Mesendoderm (in vitro differentiated cells): ENCODE results near the gene AFF3.

Source experiments
- DNase-seq: peaks from one replicate; pipeline ENCODE4 v3.0.0; 2013
- H2AK5ac ChIP-seq: 2 replicates; pipeline ENCODE4 v1.6.1; 2013; ENCODE audit warnings: low read length, inconsistent platforms
- H2BK120ac ChIP-seq: 2 replicates; pipeline ENCODE4 v1.6.1; 2013; ENCODE audit warnings: low read depth, mild to moderate bottlenecking, low read length, moderate library complexity, mixed read lengths
- H2BK15ac ChIP-seq: replicated peaks from 2 replicates; pipeline ENCODE4 v1.6.1; 2013; ENCODE audit warnings: low read depth, mild to moderate bottlenecking, moderate library complexity
- H2BK5ac ChIP-seq: 2 replicates; pipeline ENCODE4 v1.6.1; 2013; ENCODE audit warnings: low read length, inconsistent platforms
- H3K18ac ChIP-seq: 2 replicates; pipeline ENCODE4 v1.6.1; 2013; ENCODE audit warnings: mild to moderate bottlenecking, low read length, mixed read lengths
- H3K23ac ChIP-seq: one replicate; pipeline ENCODE4 v1.6.1; 2013; ENCODE audit warnings: low read length
- H3K27ac ChIP-seq: 2 replicates; pipeline ENCODE4 v1.5.1; 2013; ENCODE audit warnings: low read depth, mild to moderate bottlenecking, inconsistent platforms, low read length, moderate library complexity
- H3K27me3 ChIP-seq: 2 replicates; pipeline ENCODE4 v1.6.1; 2013; ENCODE audit warnings: low read length, control low read depth, mild to moderate bottlenecking, inconsistent platforms; ENCODE audit not compliant: insufficient read depth, poor library complexity
- H3K36me3 ChIP-seq: 2 replicates; pipeline ENCODE4 v1.6.1; 2013; ENCODE audit warnings: low read length, inconsistent platforms; ENCODE audit not compliant: control insufficient read depth, insufficient read depth
- H3K4ac ChIP-seq: one replicate; pipeline ENCODE4 v1.6.1; 2013; ENCODE audit warnings: low read depth, mild to moderate bottlenecking, low read length, moderate library complexity
- H3K4me1 ChIP-seq: 2 replicates; pipeline ENCODE4 v1.6.1; 2013; ENCODE audit warnings: low read depth, low read length, inconsistent platforms; ENCODE audit not compliant: control insufficient read depth
- H3K4me2 ChIP-seq: 2 replicates; pipeline ENCODE4 v1.6.1; 2013; ENCODE audit warnings: low read length
- H3K4me3 ChIP-seq: 2 replicates; pipeline ENCODE4 v1.5.1; 2013; ENCODE audit warnings: mild to moderate bottlenecking, low read length
- H3K56ac ChIP-seq: one replicate; pipeline ENCODE4 v1.6.1; 2013; ENCODE audit warnings: low read length
- H3K79me1 ChIP-seq: 2 replicates; pipeline ENCODE4 v1.6.1; 2013; ENCODE audit warnings: low read length, inconsistent platforms
- H3K79me2 ChIP-seq: 2 replicates; pipeline ENCODE4 v1.6.1; 2013; ENCODE audit warnings: mild to moderate bottlenecking, low read length; ENCODE audit not compliant: control insufficient read depth, insufficient read depth
- H3K9ac ChIP-seq: 2 replicates; pipeline ENCODE4 v1.6.1; 2013; ENCODE audit warnings: low read length, inconsistent platforms
- H4K5ac ChIP-seq: one replicate; pipeline ENCODE4 v1.6.1; 2013; ENCODE audit warnings: low read length
- H4K8ac ChIP-seq: one replicate; pipeline ENCODE4 v1.6.1; 2013; ENCODE audit warnings: low read depth, mild to moderate bottlenecking, control low read depth, low read length, moderate library complexity
- WGBS: extraction: QIAGEN DNeasy Blood & Tissue Kit; methylation state at CpG from one replicate; pipeline ENCODE4 v1.1.7; 2013; ENCODE audit warnings: low lambda C conversion rate, missing lambda C conversion rate; ENCODE audit not compliant: insufficient coverage; ENCODE audit errors: extremely low coverage; 5-methylcytosine and 5-hydroxymethylcytosine counted together

Gene AFF3

DNA sequence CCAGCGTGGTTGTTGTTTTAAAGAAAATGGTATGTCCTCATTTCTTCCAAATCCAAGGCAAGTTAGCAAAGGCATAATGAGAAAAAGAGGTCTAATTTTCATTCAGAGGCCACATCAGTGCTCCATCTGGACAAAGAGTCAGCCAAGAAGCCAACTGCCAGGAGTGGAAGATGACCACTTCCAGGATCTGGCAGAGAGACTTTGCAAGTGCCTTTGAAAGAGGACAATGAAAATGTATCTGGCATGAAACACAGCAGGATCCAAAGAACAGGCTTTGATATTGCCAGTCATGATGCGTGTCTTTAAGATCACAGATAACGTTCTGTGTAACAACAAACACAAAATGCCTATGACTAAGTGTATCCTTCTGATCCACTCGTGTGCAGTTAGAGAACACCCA is 82.8 kb downstream of the AFF3 start:
- no peaks in the 10 kb centered on the region for H3K36me3 ChIP-seq
- H3K4me3 ChIP-seq = no peak overlapping the region
- H2BK5ac ChIP-seq = no peak overlapping the region
- no peaks in the 10 kb centered on the region for H3K79me2 ChIP-seq
- H3K18ac ChIP-seq = no peak overlapping the region
- H3K56ac ChIP-seq = no peak overlapping the region
- no peak overlapping the region for H2BK120ac ChIP-seq
- DNase-seq = no peak
- no peak overlapping the region for H4K5ac ChIP-seq
- H3K23ac ChIP-seq = no peak overlapping the region
- no peaks in the 10 kb centered on the region for H3K4me1 ChIP-seq
- no peak overlapping the region for H3K4ac ChIP-seq
- H2BK15ac ChIP-seq = no peak overlapping the region
- no peak overlapping the region for H4K8ac ChIP-seq
- H3K4me2 ChIP-seq = no peak overlapping the region
- no peaks in the 10 kb centered on the region for H3K79me1 ChIP-seq
- no peak overlapping the region for H2AK5ac ChIP-seq
- H3K27ac ChIP-seq = no peak overlapping the region
- H3K27me3 ChIP-seq = no peaks in the 10 kb centered on the region
- no CpG with 5 or more reads among the region's 4 CpGs for WGBS
- no peak overlapping the region for H3K9ac ChIP-seq

DNA sequence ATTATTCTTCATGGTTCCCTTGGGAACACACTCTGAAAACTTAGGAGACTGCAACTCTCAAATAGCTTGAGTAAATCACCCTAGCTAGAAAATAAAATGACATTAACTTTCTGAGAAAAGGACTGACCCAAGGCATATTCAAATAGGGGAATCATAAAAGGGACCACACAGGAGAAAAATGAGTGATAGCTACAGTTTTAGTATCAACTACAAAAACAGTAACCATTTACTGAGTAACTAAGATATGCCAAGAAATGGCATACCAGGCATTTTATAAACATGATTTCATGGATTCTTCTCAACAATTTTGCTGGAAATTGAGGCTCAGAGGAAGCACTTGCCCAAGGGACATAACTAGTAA is 84.5 kb downstream of the AFF3 start:
- Histone ChIP-seq H3K4me3 (no peak overlapping the region), H3K4me2 (no peak overlapping the region), H3K4me1 (no peaks in the 10 kb centered on the region), H3K27ac (no peak overlapping the region), H4K8ac (no peak overlapping the region), H3K4ac (no peak overlapping the region), H3K56ac (no peak overlapping the region), H3K36me3 (no peaks in the 10 kb centered on the region), H2BK5ac (no peak overlapping the region), H3K79me2 (no peaks in the 10 kb centered on the region), H3K79me1 (no peaks in the 10 kb centered on the region), H3K23ac (no peak overlapping the region), H3K18ac (no peak overlapping the region), H3K9ac (no peak overlapping the region), H4K5ac (no peak overlapping the region), H2BK15ac (no peak overlapping the region), H2BK120ac (no peak overlapping the region), H2AK5ac (no peak overlapping the region), H3K27me3 (no peaks in the 10 kb centered on the region)
- no peak for DNase-seq

DNA sequence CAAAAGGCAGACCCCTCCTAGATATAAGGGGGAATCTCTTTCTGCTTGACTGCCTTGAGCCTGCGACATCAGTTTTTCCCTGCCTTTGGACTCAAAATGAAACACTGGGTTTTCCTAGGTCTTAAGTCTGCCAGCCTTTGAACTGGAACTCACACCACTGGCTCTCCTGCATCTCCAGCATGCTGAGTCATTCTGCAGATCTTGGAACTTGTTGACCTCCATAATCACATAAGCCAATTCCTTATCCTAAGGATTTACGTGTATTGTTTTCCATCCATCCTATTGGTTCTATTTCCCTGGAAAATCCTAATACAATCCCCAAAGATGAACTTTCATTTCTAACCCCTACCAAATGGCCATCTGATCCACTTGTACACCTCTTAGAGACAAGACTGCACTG is 88.0 kb downstream of the AFF3 start:
- Histone ChIP-seq H3K4me2 (no peak overlapping the region), H4K5ac (no peak overlapping the region), H3K56ac (no peak overlapping the region), H2BK5ac (no peak overlapping the region), H2BK15ac (no peak overlapping the region), H3K4ac (no peak overlapping the region), H3K9ac (no peak overlapping the region), H3K79me1 (no peaks in the 10 kb centered on the region), H3K4me3 (no peak overlapping the region), H3K27ac (no peak overlapping the region), H3K23ac (no peak overlapping the region), H2AK5ac (no peak overlapping the region), H4K8ac (no peak overlapping the region), H3K4me1 (no peaks in the 10 kb centered on the region), H3K36me3 (no peaks in the 10 kb centered on the region), H3K79me2 (no peaks in the 10 kb centered on the region), H2BK120ac (no peak overlapping the region), H3K27me3 (no peaks in the 10 kb centered on the region), H3K18ac (no peak overlapping the region)
- WGBS = no CpG with 5 or more reads among the region's 2 CpGs
- no peak for DNase-seq

DNA sequence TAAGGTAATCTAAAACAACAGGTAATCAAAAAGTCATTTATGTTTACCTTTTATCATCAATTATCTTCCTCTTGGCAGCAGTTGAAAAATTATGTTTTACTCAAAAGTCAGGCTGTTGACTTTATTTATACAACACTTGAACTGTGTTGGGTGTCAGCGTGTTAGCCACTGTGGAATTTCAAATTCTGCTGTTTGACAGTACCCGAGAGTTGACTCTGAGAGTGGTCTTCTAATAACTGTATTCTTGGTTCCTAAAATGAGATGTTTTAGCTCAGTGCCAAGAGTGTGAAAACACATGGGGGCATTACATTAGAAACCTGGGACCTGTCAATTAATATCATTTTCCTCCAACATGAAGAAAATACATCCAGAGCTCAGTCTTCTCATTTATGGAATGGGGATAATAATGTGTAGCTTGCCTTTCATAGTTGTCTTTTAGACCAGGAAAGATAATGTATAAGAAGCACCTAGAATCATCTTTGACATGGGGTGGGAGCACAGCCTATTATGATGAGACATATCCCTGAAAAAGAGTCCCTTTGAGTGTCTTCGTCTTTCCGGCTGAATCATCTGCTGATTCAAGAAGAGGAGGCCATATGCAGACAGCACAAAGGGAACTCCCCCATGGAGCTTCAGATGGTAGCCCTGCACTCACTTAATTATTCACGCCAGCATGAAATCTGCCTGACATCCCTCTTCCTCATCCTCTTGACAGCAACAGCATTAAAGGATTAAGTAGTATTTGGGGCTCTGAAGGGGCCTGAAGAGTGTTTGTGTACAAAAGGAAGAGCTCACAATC is 89.1 kb downstream of the AFF3 start:
- no peak overlapping the region for H2BK5ac ChIP-seq
- no peaks in the 10 kb centered on the region for H3K79me2 ChIP-seq

DNA sequence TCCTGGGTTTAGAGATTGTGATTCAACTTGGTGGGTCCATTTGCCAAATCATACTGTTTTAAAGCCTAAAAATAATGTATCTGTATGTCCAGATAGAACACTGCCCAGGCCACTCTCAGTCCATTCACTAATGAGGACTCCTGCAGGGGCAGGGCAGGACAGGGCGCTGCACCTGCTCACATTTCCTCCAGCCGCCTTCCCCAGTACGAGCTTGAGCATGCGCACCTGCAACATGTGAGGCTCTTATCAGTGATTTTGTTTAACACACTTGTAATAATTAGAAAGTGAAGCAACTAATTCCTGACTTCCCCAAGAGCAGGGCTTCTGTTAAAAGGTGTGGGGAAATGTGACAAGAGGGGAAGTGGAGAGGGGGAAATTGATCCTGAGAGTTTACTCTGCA is 89.7 kb downstream of the AFF3 start:
- H3K4ac ChIP-seq = no peak overlapping the region
- no peak overlapping the region for H3K4me2 ChIP-seq
- H2BK120ac ChIP-seq = no peak overlapping the region
- no peaks in the 10 kb centered on the region for H3K79me2 ChIP-seq
- DNase-seq = no peak
- no peaks in the 10 kb centered on the region for H3K79me1 ChIP-seq
- no peaks in the 10 kb centered on the region for H3K4me1 ChIP-seq
- H3K4me3 ChIP-seq = no peak overlapping the region
- H2AK5ac ChIP-seq = no peak overlapping the region
- no peak overlapping the region for H2BK15ac ChIP-seq
- H3K56ac ChIP-seq = no peak overlapping the region
- no peak overlapping the region for H2BK5ac ChIP-seq
- no peak overlapping the region for H3K23ac ChIP-seq
- WGBS = no CpG with 5 or more reads among the region's 4 CpGs
- H3K27me3 ChIP-seq = no peaks in the 10 kb centered on the region
- no peak overlapping the region for H4K5ac ChIP-seq
- H3K36me3 ChIP-seq = no peaks in the 10 kb centered on the region
- H3K18ac ChIP-seq = no peak overlapping the region
- no peak overlapping the region for H3K27ac ChIP-seq
- H3K9ac ChIP-seq = no peak overlapping the region
- no peak overlapping the region for H4K8ac ChIP-seq

More for the DNA sequence above, 89.1 kb downstream of the AFF3 start:
- Histone ChIP-seq H3K18ac (no peak overlapping the region), H4K8ac (no peak overlapping the region), H2BK120ac (no peak overlapping the region), H3K56ac (no peak overlapping the region), H3K4ac (no peak overlapping the region), H3K4me2 (no peak overlapping the region), H3K27ac (no peak overlapping the region), H3K36me3 (no peaks in the 10 kb centered on the region), H4K5ac (no peak overlapping the region), H3K23ac (no peak overlapping the region), H3K9ac (no peak overlapping the region), H3K79me1 (no peaks in the 10 kb centered on the region), H3K4me1 (no peaks in the 10 kb centered on the region), H2AK5ac (no peak overlapping the region), H3K4me3 (no peak overlapping the region), H3K27me3 (no peaks in the 10 kb centered on the region), H2BK15ac (no peak overlapping the region)
- no CpG with 5 or more reads among the region's 5 CpGs for WGBS
- no peak for DNase-seq

DNA sequence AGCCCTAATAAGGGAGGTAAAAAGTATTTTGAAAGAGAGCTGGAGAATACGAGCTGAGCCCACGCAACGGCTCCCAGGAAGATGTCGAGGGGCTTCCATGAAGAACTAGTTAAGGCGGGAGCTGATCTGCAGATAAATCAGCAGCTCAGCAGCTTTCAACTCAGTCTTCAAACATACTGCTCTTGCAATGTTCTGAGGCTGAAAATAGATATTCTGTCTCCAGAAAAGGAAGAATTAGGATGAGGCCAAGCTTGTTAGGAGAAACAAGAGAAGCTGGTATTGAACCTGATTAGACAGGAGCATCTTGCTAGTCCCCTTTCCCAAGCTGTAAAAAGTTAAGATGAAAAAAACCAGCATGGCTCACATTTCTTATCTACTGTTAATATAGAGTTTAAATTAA is 91.1 kb downstream of the AFF3 start:
- H3K9ac ChIP-seq = no peak overlapping the region
- WGBS = no CpG with 5 or more reads among the region's 5 CpGs
- H3K23ac ChIP-seq = no peak overlapping the region
- no peak overlapping the region for H3K4me3 ChIP-seq
- no peak for DNase-seq
- H3K79me2 ChIP-seq = no peaks in the 10 kb centered on the region
- H3K4me1 ChIP-seq = no peaks in the 10 kb centered on the region
- no peak overlapping the region for H3K4ac ChIP-seq
- no peaks in the 10 kb centered on the region for H3K27me3 ChIP-seq
- H3K36me3 ChIP-seq = no peaks in the 10 kb centered on the region
- H4K8ac ChIP-seq = no peak overlapping the region
- H3K79me1 ChIP-seq = no peaks in the 10 kb centered on the region
- H3K18ac ChIP-seq = no peak overlapping the region
- H2BK15ac ChIP-seq = no peak overlapping the region
- H3K56ac ChIP-seq = no peak overlapping the region
- H2AK5ac ChIP-seq = no peak overlapping the region
- no peak overlapping the region for H4K5ac ChIP-seq
- H3K27ac ChIP-seq = no peak overlapping the region
- no peak overlapping the region for H2BK120ac ChIP-seq
- H3K4me2 ChIP-seq = no peak overlapping the region
- no peak overlapping the region for H2BK5ac ChIP-seq
